Gastrocnemius medialis (tissue), 4 donors: Measurements from ENCODE around the gene CDH23.

Source experiments
- POLR2A ChIP-seq, 2 donors: fragments of 450-650 bp; IDR thresholded peaks; one replicate each; pipeline ENCODE4 v1.6.1; 2017; ENCODE audit warnings: antibody characterized with exemption in 2 of 2, mild to moderate bottlenecking in 2 of 2, moderate library complexity in 2 of 2
- TF ChIP-seq, protein P1 (sequence below), 5 experiments: fragments of 450-650 bp in 3 of 5; fragments of 200-600 bp in 2 of 5; sonication (generic) in 2 of 5; IDR thresholded peaks in 4 of 5; conservative IDR thresholded peaks in 1 of 5; 1 replicate in 4 of 5; 2 replicates in 1 of 5; pipeline ENCODE4 v1.5.1; 2016 to 2019; ENCODE audit warnings: antibody characterized with exemption in 5 of 5, mild to moderate bottlenecking in 3 of 5, moderate library complexity in 3 of 5

- TF ChIP-seq, protein P1, sequence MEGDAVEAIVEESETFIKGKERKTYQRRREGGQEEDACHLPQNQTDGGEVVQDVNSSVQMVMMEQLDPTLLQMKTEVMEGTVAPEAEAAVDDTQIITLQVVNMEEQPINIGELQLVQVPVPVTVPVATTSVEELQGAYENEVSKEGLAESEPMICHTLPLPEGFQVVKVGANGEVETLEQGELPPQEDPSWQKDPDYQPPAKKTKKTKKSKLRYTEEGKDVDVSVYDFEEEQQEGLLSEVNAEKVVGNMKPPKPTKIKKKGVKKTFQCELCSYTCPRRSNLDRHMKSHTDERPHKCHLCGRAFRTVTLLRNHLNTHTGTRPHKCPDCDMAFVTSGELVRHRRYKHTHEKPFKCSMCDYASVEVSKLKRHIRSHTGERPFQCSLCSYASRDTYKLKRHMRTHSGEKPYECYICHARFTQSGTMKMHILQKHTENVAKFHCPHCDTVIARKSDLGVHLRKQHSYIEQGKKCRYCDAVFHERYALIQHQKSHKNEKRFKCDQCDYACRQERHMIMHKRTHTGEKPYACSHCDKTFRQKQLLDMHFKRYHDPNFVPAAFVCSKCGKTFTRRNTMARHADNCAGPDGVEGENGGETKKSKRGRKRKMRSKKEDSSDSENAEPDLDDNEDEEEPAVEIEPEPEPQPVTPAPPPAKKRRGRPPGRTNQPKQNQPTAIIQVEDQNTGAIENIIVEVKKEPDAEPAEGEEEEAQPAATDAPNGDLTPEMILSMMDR (IDR thresholded peaks at IDR 0.05 in 4 of 5, conservative IDR thresholded peaks at IDR 0.05 in 1 of 5) = no peak
- no peak for TF ChIP-seq POLR2A (IDR thresholded peaks at IDR 0.05)
These were observed 26.7 kb upstream of the CDH23 start for GRCh38 chr10:71370031-71370430.
